Fibroblast of skin of scalp (primary cell): ENCODE measurements around the gene QSOX1.

Experiments
- DNase-seq: peaks from one replicate; pipeline ENCODE4 v3.0.0-alpha.2; 2013

QSOX1 gene

GRCh38 chr1:180235502-180236239 is 81.0 kb downstream of the QSOX1 start:
- DNase-seq = no peak

- no peak for DNase-seq
Observed at GRCh38 chr1:180236698-180237509, 82.2 kb downstream of the QSOX1 start.

- no peak for DNase-seq
Observed at GRCh38 chr1:180237869-180238476, 83.3 kb downstream of the QSOX1 start.

GRCh38 chr1:180238675-180239074 is 84.0 kb downstream of the QSOX1 start:
- DNase-seq = no peak

GRCh38 chr1:180239145-180240096 is 84.8 kb downstream of the QSOX1 start:
- DNase-seq = no peak

GRCh38 chr1:180241716-180242544 is 87.3 kb downstream of the QSOX1 start:
- no peak for DNase-seq

- no peak for DNase-seq
Observed at GRCh38 chr1:180243517-180244221, 89.0 kb downstream of the QSOX1 start.

- DNase-seq = no peak
Observed at GRCh38 chr1:180244840-180245239, 90.2 kb downstream of the QSOX1 start.

GRCh38 chr1:180246579-180246978 is 91.9 kb downstream of the QSOX1 start:
- no peak for DNase-seq

GRCh38 chr1:180247061-180247460 is 92.4 kb downstream of the QSOX1 start:
- no peak for DNase-seq

- no peak for DNase-seq
Observed at GRCh38 chr1:180247580-180247979, 92.9 kb downstream of the QSOX1 start.

- no peak for DNase-seq
Observed at GRCh38 chr1:180248176-180248575, 93.5 kb downstream of the QSOX1 start.

- DNase-seq = peak; percentile 9
Observed at GRCh38 chr1:180248731-180249681, 94.3 kb downstream of the QSOX1 start.

- DNase-seq = peak; percentile 13
Observed at GRCh38 chr1:180249725-180250498, 95.2 kb downstream of the QSOX1 start.

GRCh38 chr1:180250499-180250770 is 95.8 kb downstream of the QSOX1 start:
- DNase-seq = no peak

- DNase-seq = no peak
Observed at GRCh38 chr1:180250883-180251509, 96.3 kb downstream of the QSOX1 start.

GRCh38 chr1:180251526-180252305 is 97.0 kb downstream of the QSOX1 start:
- DNase-seq = no peak
